ENCODE results near the gene ADGRV1. TPM values are rescaled to one million over a fixed set of nuclear protein-coding genes. Genes with fewer than 3 reads are reported as not detected.
"Not testable (repeated sequence)": the region's sequence is repeated elsewhere in the genome, so short reads cannot be mapped to it uniquely, and the experiment has no call there.

Gene ADGRV1
- total RNA-seq, 3 donors from 2014 or later: 0.32 to 0.54 (median 0.53) TPM

GRCh38 chr5:90593083-90593482 lies 34.5 kb downstream of the ADGRV1 start:
- H3K27me3 Mint-ChIP-seq (ENCODE audit: low read depth); H3K36me3 Mint-ChIP-seq (ENCODE audit: insufficient read depth): not testable (repeated sequence)

GRCh38 chr5:90595766-90596165 lies 37.2 kb downstream of the ADGRV1 start:
- H3K9me3 Mint-ChIP-seq; H3K36me3 Mint-ChIP-seq (ENCODE audit: insufficient read depth); H3K4me1 Mint-ChIP-seq (ENCODE audit: low read depth); DNase-seq; H3K27me3 Mint-ChIP-seq (ENCODE audit: low read depth); H3K4me3 Mint-ChIP-seq; ATAC-seq: not testable (repeated sequence)

More at GRCh38 chr5:90593083-90593482, 34.5 kb downstream of the ADGRV1 start:
- H3K4me3 Mint-ChIP-seq; H3K9me3 Mint-ChIP-seq; H3K4me1 Mint-ChIP-seq (ENCODE audit: low read depth); DNase-seq; ATAC-seq: not testable (repeated sequence)

GRCh38 chr5:90598293-90598692 lies 39.7 kb downstream of the ADGRV1 start:
- H3K36me3 Mint-ChIP-seq (ENCODE audit: insufficient read depth): no peaks in the 10 kb centered on the region
- H3K9me3 Mint-ChIP-seq: no peaks in the 10 kb centered on the region
- H3K4me3 Mint-ChIP-seq: no peak overlapping the region
- DNase-seq (no peak), ATAC-seq (no peak)
- no peaks in the 10 kb centered on the region for H3K4me1 Mint-ChIP-seq (ENCODE audit: low read depth)
- peaks cover 9% of the 10 kb centered on the region for H3K27me3 Mint-ChIP-seq (ENCODE audit: low read depth)

- not testable (repeated sequence) for H3K4me3 Mint-ChIP-seq; H3K4me1 Mint-ChIP-seq (ENCODE audit: low read depth); ATAC-seq; H3K36me3 Mint-ChIP-seq (ENCODE audit: insufficient read depth); DNase-seq; H3K9me3 Mint-ChIP-seq
- peaks cover 16% of the 10 kb centered on the region for H3K27me3 Mint-ChIP-seq (ENCODE audit: low read depth)
Measured at GRCh38 chr5:90600307-90600706, 41.7 kb downstream of the ADGRV1 start.

- Mint-ChIP-seq H3K27me3 (ENCODE audit: low read depth) (peaks cover 16% of the 10 kb centered on the region), H3K9me3 (no peaks in the 10 kb centered on the region), H3K4me3 (no peak overlapping the region), H3K4me1 (ENCODE audit: low read depth) (no peaks in the 10 kb centered on the region), H3K36me3 (ENCODE audit: insufficient read depth) (no peaks in the 10 kb centered on the region)
- no peak for ATAC-seq
- no peak for DNase-seq
Measured at GRCh38 chr5:90601468-90601867, 42.9 kb downstream of the ADGRV1 start.

- DNase-seq: no peak
- Mint-ChIP-seq H3K9me3 (no peaks in the 10 kb centered on the region), H3K36me3 (ENCODE audit: insufficient read depth) (no peaks in the 10 kb centered on the region), H3K4me1 (ENCODE audit: low read depth) (no peaks in the 10 kb centered on the region), H3K27me3 (ENCODE audit: low read depth) (peaks cover 16% of the 10 kb centered on the region), H3K4me3 (no peak overlapping the region)
- ATAC-seq: no peak
Measured at GRCh38 chr5:90602681-90603080, 44.1 kb downstream of the ADGRV1 start.

GRCh38 chr5:90606539-90606938 lies 47.9 kb downstream of the ADGRV1 start:
- ATAC-seq (no peak), DNase-seq (no peak)
- H3K9me3 Mint-ChIP-seq: no peaks in the 10 kb centered on the region
- peaks cover 18% of the 10 kb centered on the region for H3K27me3 Mint-ChIP-seq (ENCODE audit: low read depth)
- no peak overlapping the region for H3K4me3 Mint-ChIP-seq
- H3K36me3 Mint-ChIP-seq (ENCODE audit: insufficient read depth): no peaks in the 10 kb centered on the region
- H3K4me1 Mint-ChIP-seq (ENCODE audit: low read depth): no peaks in the 10 kb centered on the region

GRCh38 chr5:90612919-90613318 lies 54.3 kb downstream of the ADGRV1 start:
- ATAC-seq (no peak), DNase-seq (no peak)
- H3K4me1 Mint-ChIP-seq (ENCODE audit: low read depth): no peaks in the 10 kb centered on the region
- no peaks in the 10 kb centered on the region for H3K36me3 Mint-ChIP-seq (ENCODE audit: insufficient read depth)
- no peaks in the 10 kb centered on the region for H3K9me3 Mint-ChIP-seq
- H3K27me3 Mint-ChIP-seq (ENCODE audit: low read depth): peaks cover 7% of the 10 kb centered on the region
- H3K4me3 Mint-ChIP-seq: no peak overlapping the region

GRCh38 chr5:90613459-90613858 lies 54.9 kb downstream of the ADGRV1 start:
- DNase-seq (no peak), ATAC-seq (no peak)
- no peaks in the 10 kb centered on the region for H3K36me3 Mint-ChIP-seq (ENCODE audit: insufficient read depth)
- H3K4me3 Mint-ChIP-seq: no peak overlapping the region
- no peaks in the 10 kb centered on the region for H3K4me1 Mint-ChIP-seq (ENCODE audit: low read depth)
- H3K9me3 Mint-ChIP-seq: no peaks in the 10 kb centered on the region
- H3K27me3 Mint-ChIP-seq (ENCODE audit: low read depth): peaks cover 10% of the 10 kb centered on the region

- ATAC-seq (no peak), DNase-seq (no peak)
- Mint-ChIP-seq H3K4me1 (ENCODE audit: low read depth) (no peaks in the 10 kb centered on the region), H3K9me3 (no peaks in the 10 kb centered on the region), H3K36me3 (ENCODE audit: insufficient read depth) (no peaks in the 10 kb centered on the region), H3K4me3 (no peak overlapping the region), H3K27me3 (ENCODE audit: low read depth) (peaks cover 7% of the 10 kb centered on the region)
Measured at GRCh38 chr5:90613918-90614504, 55.4 kb downstream of the ADGRV1 start.

- Mint-ChIP-seq H3K4me3 (no peak overlapping the region), H3K36me3 (ENCODE audit: insufficient read depth) (no peaks in the 10 kb centered on the region), H3K4me1 (ENCODE audit: low read depth) (no peaks in the 10 kb centered on the region), H3K9me3 (peaks cover 3% of the 10 kb centered on the region), H3K27me3 (ENCODE audit: low read depth) (peaks cover 5% of the 10 kb centered on the region)
- DNase-seq (no peak), ATAC-seq (no peak)
Measured at GRCh38 chr5:90615355-90615754, 56.8 kb downstream of the ADGRV1 start.

GRCh38 chr5:90618071-90618470 lies 59.5 kb downstream of the ADGRV1 start:
- DNase-seq (no peak), ATAC-seq (no peak)
- no peak overlapping the region for H3K4me3 Mint-ChIP-seq
- no peaks in the 10 kb centered on the region for H3K4me1 Mint-ChIP-seq (ENCODE audit: low read depth)
- peaks cover 3% of the 10 kb centered on the region for H3K27me3 Mint-ChIP-seq (ENCODE audit: low read depth)
- peaks cover 3% of the 10 kb centered on the region for H3K9me3 Mint-ChIP-seq
- no peaks in the 10 kb centered on the region for H3K36me3 Mint-ChIP-seq (ENCODE audit: insufficient read depth)

GRCh38 chr5:90619762-90620161 lies 61.2 kb downstream of the ADGRV1 start:
- H3K27me3 Mint-ChIP-seq (ENCODE audit: low read depth); ATAC-seq; H3K4me3 Mint-ChIP-seq; H3K9me3 Mint-ChIP-seq; H3K4me1 Mint-ChIP-seq (ENCODE audit: low read depth); DNase-seq; H3K36me3 Mint-ChIP-seq (ENCODE audit: insufficient read depth): not testable (repeated sequence)

- Mint-ChIP-seq H3K36me3 (ENCODE audit: insufficient read depth) (no peaks in the 10 kb centered on the region), H3K9me3 (peaks cover 3% of the 10 kb centered on the region), H3K4me3 (no peak overlapping the region), H3K4me1 (ENCODE audit: low read depth) (no peaks in the 10 kb centered on the region), H3K27me3 (ENCODE audit: low read depth) (peaks cover 3% of the 10 kb centered on the region)
- ATAC-seq: no peak
- DNase-seq: no peak
Measured at GRCh38 chr5:90621848-90622247, 63.3 kb downstream of the ADGRV1 start.

- no peaks in the 10 kb centered on the region for H3K36me3 Mint-ChIP-seq (ENCODE audit: insufficient read depth)
- no peak for ATAC-seq
Measured at GRCh38 chr5:90626493-90626892, 67.9 kb downstream of the ADGRV1 start.

GRCh38 chr5:90628492-90628891 lies 69.9 kb downstream of the ADGRV1 start:
- Mint-ChIP-seq H3K27me3 (ENCODE audit: low read depth) (peaks cover 6% of the 10 kb centered on the region), H3K9me3 (no peaks in the 10 kb centered on the region), H3K4me3 (no peak overlapping the region), H3K4me1 (ENCODE audit: low read depth) (no peaks in the 10 kb centered on the region), H3K36me3 (ENCODE audit: insufficient read depth) (no peaks in the 10 kb centered on the region)
- DNase-seq: no peak
- no peak for ATAC-seq

More at GRCh38 chr5:90626493-90626892, 67.9 kb downstream of the ADGRV1 start:
- peaks cover 6% of the 10 kb centered on the region for H3K27me3 Mint-ChIP-seq (ENCODE audit: low read depth)
- H3K4me1 Mint-ChIP-seq (ENCODE audit: low read depth): no peaks in the 10 kb centered on the region
- no peak overlapping the region for H3K4me3 Mint-ChIP-seq
- no peaks in the 10 kb centered on the region for H3K9me3 Mint-ChIP-seq
- no peak for DNase-seq
